GM18517 (cell line): ENCODE data around the gene FAU.

ENCODE experiments used
- ATAC-seq: cut with Tn5 transposase; IDR thresholded peaks from one replicate; pipeline ENCODE4 v1.9.1; 2021; ENCODE audit warnings: mild to moderate bottlenecking, moderate library complexity; ENCODE audit not compliant: unreplicated experiment

FAU gene

DNA sequence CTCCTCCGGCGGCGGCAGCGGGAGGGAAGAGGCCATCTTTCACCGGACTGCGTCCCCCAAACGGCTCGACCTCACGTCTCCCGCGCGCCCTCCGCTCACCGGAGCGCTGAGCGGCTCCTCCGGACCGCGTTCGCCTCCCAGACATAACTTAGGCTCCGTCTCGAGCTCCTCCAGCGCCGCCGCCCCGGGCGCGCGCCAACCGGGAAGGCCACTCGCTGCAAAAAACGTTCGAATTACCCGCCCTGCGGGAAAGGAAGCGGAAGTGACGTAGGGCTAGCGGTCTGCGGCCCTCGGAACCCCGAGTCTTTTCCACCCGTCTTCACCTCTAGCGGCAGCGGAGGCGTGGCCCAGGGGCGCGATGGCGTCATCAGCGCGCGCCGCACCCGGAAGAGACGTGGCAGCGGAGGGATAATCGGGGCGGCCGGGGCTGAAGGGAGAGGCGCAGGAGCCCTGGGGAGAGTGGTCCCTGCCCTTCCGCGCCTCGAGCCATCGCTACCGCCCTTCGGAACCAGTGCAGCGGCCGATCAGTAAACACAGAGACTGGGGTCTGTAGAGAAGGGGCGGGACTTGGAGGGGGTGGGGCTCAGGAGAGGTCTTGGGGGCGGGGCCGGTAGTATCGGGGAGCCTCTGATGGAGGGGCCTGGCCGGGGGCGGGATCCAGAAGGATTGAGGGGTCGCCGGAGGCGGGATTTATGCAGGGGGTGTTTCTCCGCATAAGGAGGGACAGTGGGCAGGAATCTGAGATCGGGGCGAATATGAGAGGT is 37.9 kb downstream of the FAU start, which contains the start of the genes CDCA5 and ZFPL1:
Gene CDCA5 (minus strand): TSS at position 207 of the 764 bp plus-strand sequence. CDS start 62 bp downstream, at position 145.
Gene ZFPL1 (plus strand): TSS at position 389 of the 764 bp plus-strand sequence. CDS start 477 bp downstream, outside the sequence.
- peak; percentile 72 for ATAC-seq

GRCh38 chr11:65083134-65083833 is 38.6 kb downstream of the FAU start:
- ATAC-seq = peak; percentile 20

GRCh38 chr11:65078786-65079342 is 43.1 kb downstream of the FAU start:
- no peak for ATAC-seq

GRCh38 chr11:65078151-65078550 is 43.8 kb downstream of the FAU start:
- no peak for ATAC-seq

GRCh38 chr11:65077451-65077850 is 44.5 kb downstream of the FAU start:
- no peak for ATAC-seq

DNA sequence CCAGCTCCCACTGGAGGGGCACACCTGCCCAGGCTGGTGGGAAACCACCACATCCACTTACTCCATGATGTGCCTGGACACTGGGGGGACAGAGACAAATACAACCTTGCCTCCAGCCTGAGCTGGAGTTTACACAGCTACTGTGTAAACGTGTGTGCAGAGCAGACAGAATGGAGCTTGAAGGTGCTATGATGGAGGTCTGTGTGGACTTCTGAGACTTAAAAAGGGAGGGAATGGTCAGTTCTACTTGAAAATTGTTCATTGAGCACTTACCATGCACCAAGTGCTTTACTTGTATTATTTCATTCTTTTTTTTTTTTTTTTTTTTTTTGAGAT is 49.3 kb downstream of the FAU start:
- no peak for ATAC-seq

DNA sequence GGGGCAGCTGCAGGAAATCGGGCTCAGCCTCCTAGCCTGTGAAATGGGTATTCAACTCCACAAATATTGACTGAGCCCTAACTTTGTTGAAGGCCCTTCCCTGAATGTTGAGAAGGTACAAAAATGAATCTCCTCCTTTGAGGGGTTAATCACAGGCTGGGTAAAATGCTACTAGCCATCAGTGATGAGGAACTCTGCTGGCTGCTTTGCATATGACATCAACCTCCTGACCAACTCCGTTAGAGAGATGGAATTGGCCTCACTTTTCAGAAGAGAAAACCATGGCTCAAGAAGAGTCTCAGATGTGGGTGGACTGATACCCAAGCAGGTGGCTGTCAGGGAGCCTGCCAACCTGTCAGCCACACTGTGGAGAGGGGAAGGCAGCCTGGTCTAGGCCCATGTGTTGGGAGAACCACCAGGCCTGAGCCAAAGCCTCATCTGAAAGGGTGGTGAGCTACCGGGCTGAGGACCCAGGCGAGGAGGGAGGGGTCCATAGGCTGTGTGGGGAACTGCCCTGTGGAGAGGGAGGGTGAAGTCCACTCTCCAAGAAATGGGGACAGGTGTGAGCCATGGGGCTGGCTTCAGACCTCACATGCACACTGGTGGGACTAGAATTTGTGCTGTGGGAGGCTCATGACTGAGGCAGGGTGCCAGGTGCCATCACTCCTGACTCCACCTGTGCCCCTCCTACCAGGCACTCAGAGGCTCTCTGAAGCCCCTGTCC is 49.9 kb downstream of the FAU start:
- no peak for ATAC-seq
